ENCODE data around the gene CHEK2.

The CHEK2 gene

DNA sequence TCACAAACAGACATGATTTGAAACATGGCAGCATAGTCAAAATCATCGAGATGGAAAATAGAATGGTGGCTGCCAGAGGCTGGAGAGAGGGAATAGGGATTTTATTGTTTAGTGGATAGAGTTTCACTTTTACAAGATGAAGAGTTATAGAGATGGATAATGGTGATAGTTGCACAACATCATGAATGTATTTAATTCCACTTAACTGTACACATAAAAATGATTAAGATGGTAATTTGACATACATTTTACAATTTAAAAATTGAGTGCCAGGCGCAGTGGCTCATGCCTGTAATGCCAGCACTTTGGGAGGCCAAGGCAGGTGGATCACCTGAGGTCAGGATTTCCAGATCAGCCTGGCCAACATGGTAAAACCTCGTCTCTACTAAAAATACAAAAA is 83.2 kb downstream of the CHEK2 start:
- DNase-seq (ENCODE audit: extremely low spot score) = no peak
- TF ChIP-seq ZNF384 (IDR thresholded peaks at IDR 0.05) = no peak
- TF ChIP-seq SUZ12 (IDR thresholded peaks at IDR 0.05) = no peak
- no peak for TF ChIP-seq HDGF (IDR thresholded peaks at IDR 0.05; ENCODE audit: borderline replicate concordance)
- TF ChIP-seq BHLHE40 (IDR thresholded peaks at IDR 0.05; ENCODE audit: borderline replicate concordance) = no peak
- TF ChIP-seq FOXA1 (IDR thresholded peaks at IDR 0.05) = no peak
- TF ChIP-seq, protein P1, sequence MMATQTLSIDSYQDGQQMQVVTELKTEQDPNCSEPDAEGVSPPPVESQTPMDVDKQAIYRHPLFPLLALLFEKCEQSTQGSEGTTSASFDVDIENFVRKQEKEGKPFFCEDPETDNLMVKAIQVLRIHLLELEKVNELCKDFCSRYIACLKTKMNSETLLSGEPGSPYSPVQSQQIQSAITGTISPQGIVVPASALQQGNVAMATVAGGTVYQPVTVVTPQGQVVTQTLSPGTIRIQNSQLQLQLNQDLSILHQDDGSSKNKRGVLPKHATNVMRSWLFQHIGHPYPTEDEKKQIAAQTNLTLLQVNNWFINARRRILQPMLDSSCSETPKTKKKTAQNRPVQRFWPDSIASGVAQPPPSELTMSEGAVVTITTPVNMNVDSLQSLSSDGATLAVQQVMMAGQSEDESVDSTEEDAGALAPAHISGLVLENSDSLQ (IDR thresholded peaks at IDR 0.05) = peak; percentile 82
- no peak for TF ChIP-seq NFRKB (IDR thresholded peaks at IDR 0.05)
- TF ChIP-seq LEF1 (IDR thresholded peaks at IDR 0.05; ENCODE audit: borderline replicate concordance) = no peak
- TF ChIP-seq ELF4 (IDR thresholded peaks at IDR 0.05) = no peak
- TF ChIP-seq L3MBTL2 (conservative IDR thresholded peaks at IDR 0.05) = peak; percentile 32; the same call in 1 of the 2 replicates
- no peak for TF ChIP-seq FOXK2 (IDR thresholded peaks at IDR 0.05)
- no peak for TF ChIP-seq ARNT (IDR thresholded peaks at IDR 0.05)
- TF ChIP-seq CTBP1 (IDR thresholded peaks at IDR 0.05; ENCODE audit: borderline replicate concordance) = peak; percentile 55; the same call in 1 of the 2 replicates
- TF ChIP-seq FOXM1 (IDR thresholded peaks at IDR 0.05; ENCODE audit: borderline replicate concordance) = no peak
- TF ChIP-seq SP1 (IDR thresholded peaks at IDR 0.05) = no peak
- no peak for TF ChIP-seq TARDBP (IDR thresholded peaks at IDR 0.05)
- CTCF ChIA-PET = no interaction called here
- POLR2A ChIA-PET = interaction anchor here (1.3 kb wide), 1 partner anchor 20 kb away, joined by 4 read pairs; no protein-coding TSS in a partner anchor

DNA sequence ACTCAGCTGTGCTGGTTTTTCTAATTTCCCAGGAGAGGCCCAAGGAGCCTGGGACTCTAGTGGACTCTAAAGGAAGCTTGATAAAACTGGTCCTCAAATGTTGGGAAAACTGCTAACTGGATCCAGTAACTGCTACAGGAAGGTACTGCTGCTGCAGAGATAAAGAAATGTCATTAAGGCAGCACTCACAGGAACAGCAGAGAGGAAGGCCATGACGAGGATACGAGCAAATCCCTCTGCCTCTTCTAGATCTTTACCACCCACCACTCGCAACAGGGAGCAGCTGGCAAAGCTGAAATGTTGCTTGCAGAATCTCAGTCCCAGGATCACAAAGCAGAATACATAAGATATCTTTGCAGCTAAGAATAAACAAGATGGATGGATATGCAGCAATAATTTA is 85.4 kb downstream of the CHEK2 start:
- TF ChIP-seq BHLHE40 (IDR thresholded peaks at IDR 0.05; ENCODE audit: borderline replicate concordance) (no peak), SP1 (IDR thresholded peaks at IDR 0.05) (no peak), LEF1 (IDR thresholded peaks at IDR 0.05; ENCODE audit: borderline replicate concordance) (no peak), FOXA1 (IDR thresholded peaks at IDR 0.05) (no peak), FOXK2 (IDR thresholded peaks at IDR 0.05) (no peak), ARNT (IDR thresholded peaks at IDR 0.05) (no peak), HDGF (IDR thresholded peaks at IDR 0.05; ENCODE audit: borderline replicate concordance) (no peak), TARDBP (IDR thresholded peaks at IDR 0.05) (no peak), ELF4 (IDR thresholded peaks at IDR 0.05) (no peak)
- TF ChIP-seq, protein P1 (IDR thresholded peaks at IDR 0.05) = no peak
- no peak for DNase-seq (ENCODE audit: extremely low spot score)
- ChIA-PET POLR2A (no interaction called here), CTCF (no interaction called here)

DNA sequence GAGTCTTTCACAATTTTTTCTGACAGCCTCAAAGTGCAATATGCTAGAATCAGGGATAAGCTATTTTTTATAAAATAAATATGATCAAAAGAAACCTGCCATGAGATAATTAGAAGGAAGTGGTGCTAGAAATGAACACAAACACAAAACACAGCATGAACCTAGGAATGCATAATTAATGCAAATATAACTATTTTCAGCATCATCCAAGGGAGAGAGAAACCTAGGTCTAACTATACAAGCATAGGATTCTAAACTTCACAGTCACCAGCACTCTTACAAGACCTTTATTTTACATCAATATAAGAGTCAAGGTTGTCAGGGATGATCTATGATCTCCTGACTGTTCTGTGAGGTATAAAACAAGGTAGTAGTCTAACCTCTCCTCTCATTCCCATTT is 91.2 kb downstream of the CHEK2 start:
- ChIA-PET POLR2A (no interaction called here), CTCF (no interaction called here)
- no peak for DNase-seq (ENCODE audit: extremely low spot score)
- TF ChIP-seq FOXK2 (IDR thresholded peaks at IDR 0.05) (no peak), SP1 (IDR thresholded peaks at IDR 0.05) (no peak), L3MBTL2 (conservative IDR thresholded peaks at IDR 0.05) (no peak), NFRKB (IDR thresholded peaks at IDR 0.05) (no peak), ELF4 (IDR thresholded peaks at IDR 0.05) (no peak), BHLHE40 (IDR thresholded peaks at IDR 0.05; ENCODE audit: borderline replicate concordance) (no peak), ARNT (IDR thresholded peaks at IDR 0.05) (no peak), TARDBP (IDR thresholded peaks at IDR 0.05) (no peak), ZNF384 (IDR thresholded peaks at IDR 0.05) (no peak), FOXM1 (IDR thresholded peaks at IDR 0.05; ENCODE audit: borderline replicate concordance) (no peak), LEF1 (IDR thresholded peaks at IDR 0.05; ENCODE audit: borderline replicate concordance) (no peak), CTBP1 (IDR thresholded peaks at IDR 0.05; ENCODE audit: borderline replicate concordance) (no peak)

DNA sequence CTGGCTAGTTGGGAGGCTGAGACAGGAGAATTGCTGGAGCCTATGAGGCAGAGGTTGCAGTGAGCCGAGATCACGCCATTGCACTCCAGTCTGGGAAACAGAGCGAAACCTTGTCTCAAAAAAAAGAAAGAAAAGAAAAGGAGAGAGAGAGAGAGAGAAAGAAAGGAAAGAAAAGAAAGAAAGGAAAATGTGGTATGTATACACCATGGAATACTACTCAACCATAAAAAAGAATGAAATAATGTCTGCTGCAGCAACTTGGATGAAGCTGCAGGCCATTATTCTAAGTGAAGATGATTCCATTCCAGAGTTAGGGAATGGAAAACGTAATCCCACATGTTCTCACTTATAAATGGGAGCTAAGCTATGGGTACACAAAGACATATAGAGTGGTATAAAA is 92.8 kb downstream of the CHEK2 start:
- no peak for DNase-seq (ENCODE audit: extremely low spot score)
- POLR2A ChIA-PET = no interaction called here
- TF ChIP-seq ELF4 (IDR thresholded peaks at IDR 0.05) (no peak), BHLHE40 (IDR thresholded peaks at IDR 0.05; ENCODE audit: borderline replicate concordance) (no peak), FOXM1 (IDR thresholded peaks at IDR 0.05; ENCODE audit: borderline replicate concordance) (no peak), CTBP1 (IDR thresholded peaks at IDR 0.05; ENCODE audit: borderline replicate concordance) (no peak), TARDBP (IDR thresholded peaks at IDR 0.05) (no peak), ZNF384 (IDR thresholded peaks at IDR 0.05) (no peak), LEF1 (IDR thresholded peaks at IDR 0.05; ENCODE audit: borderline replicate concordance) (no peak), FOXK2 (IDR thresholded peaks at IDR 0.05) (no peak), HDGF (IDR thresholded peaks at IDR 0.05; ENCODE audit: borderline replicate concordance) (no peak), NFRKB (IDR thresholded peaks at IDR 0.05) (no peak), SP1 (IDR thresholded peaks at IDR 0.05) (no peak), FOXA1 (IDR thresholded peaks at IDR 0.05) (no peak), ARNT (IDR thresholded peaks at IDR 0.05) (no peak), SUZ12 (IDR thresholded peaks at IDR 0.05) (no peak), L3MBTL2 (conservative IDR thresholded peaks at IDR 0.05) (no peak)
- TF ChIP-seq, protein P1 (IDR thresholded peaks at IDR 0.05) = no peak
- CTCF ChIA-PET = no interaction called here

- POLR2A ChIA-PET = no interaction called here
- TF ChIP-seq L3MBTL2 (conservative IDR thresholded peaks at IDR 0.05) = no peak
- no peak for TF ChIP-seq ARNT (IDR thresholded peaks at IDR 0.05)
- TF ChIP-seq FOXM1 (IDR thresholded peaks at IDR 0.05; ENCODE audit: borderline replicate concordance) = no peak
- TF ChIP-seq TARDBP (IDR thresholded peaks at IDR 0.05) = no peak
- no peak for TF ChIP-seq ELF4 (IDR thresholded peaks at IDR 0.05)
- TF ChIP-seq BHLHE40 (IDR thresholded peaks at IDR 0.05; ENCODE audit: borderline replicate concordance) = no peak
- TF ChIP-seq LEF1 (IDR thresholded peaks at IDR 0.05; ENCODE audit: borderline replicate concordance) = no peak
- TF ChIP-seq SUZ12 (IDR thresholded peaks at IDR 0.05) = no peak
- no peak for TF ChIP-seq NFRKB (IDR thresholded peaks at IDR 0.05)
- no peak for TF ChIP-seq CTBP1 (IDR thresholded peaks at IDR 0.05; ENCODE audit: borderline replicate concordance)
- no peak for TF ChIP-seq SP1 (IDR thresholded peaks at IDR 0.05)
- TF ChIP-seq, protein P1 (IDR thresholded peaks at IDR 0.05) = no peak
- TF ChIP-seq HDGF (IDR thresholded peaks at IDR 0.05; ENCODE audit: borderline replicate concordance) = no peak
- no peak for TF ChIP-seq ZNF384 (IDR thresholded peaks at IDR 0.05)
- no peak for TF ChIP-seq FOXK2 (IDR thresholded peaks at IDR 0.05)
- TF ChIP-seq FOXA1 (IDR thresholded peaks at IDR 0.05) = no peak
- CTCF ChIA-PET = no interaction called here
- no peak for DNase-seq (ENCODE audit: extremely low spot score)
Observed at GRCh38 chr22:28647216-28647615, 94.4 kb downstream of the CHEK2 start.
